Heart right ventricle (tissue), 16 donors: ENCODE results near the gene OSBPL10. TPM values are rescaled to one million over a fixed set of nuclear protein-coding genes. Genes with fewer than 3 reads are reported as not detected.

Experiments
- ATAC-seq, 8 donors: fragments of 200-7000 bp; cut with Tn5 transposase; one replicate each; pipeline ENCODE4 v1.9.1; 2020; ENCODE audit warnings: mild to moderate bottlenecking in 8 of 8, moderate library complexity in 8 of 8, moderate number of reproducible peaks in 1 of 8
- DNase-seq, 2 donors: peaks; one replicate each; pipeline ENCODE4 v3.0.0-alpha.2; 2020
- H3K27ac ChIP-seq, 10 donors: fragments of 200-600 bp; sonication (generic) in 2 of 10; one replicate each; pipeline versions ENCODE4 v1.5.0 to v1.8.0; 2020 to 2022; ENCODE audit warnings: mild to moderate bottlenecking in 3 of 10
- H3K27me3 ChIP-seq, 7 donors: fragments of 200-600 bp; one replicate each; pipeline ENCODE4 v1.8.0; 2021 to 2022; ENCODE audit warnings: mild to moderate bottlenecking in 2 of 7
- H3K36me3 ChIP-seq, 9 donors: fragments of 200-600 bp; sonication (generic) in 1 of 9; one replicate each; pipeline versions ENCODE4 v1.5.0 to v1.8.0; 2020 to 2022; ENCODE audit warnings: mild to moderate bottlenecking in 2 of 9
- H3K4me1 ChIP-seq, 9 donors: fragments of 200-600 bp; sonication (generic) in 1 of 9; one replicate each; pipeline versions ENCODE4 v1.5.0 to v1.8.0; 2020 to 2022; ENCODE audit warnings: mild to moderate bottlenecking in 4 of 9
- H3K4me3 ChIP-seq, 10 donors: fragments of 200-600 bp; sonication (generic) in 2 of 10; one replicate each; pipeline versions ENCODE4 v1.5.0 to v1.8.0; 2020 to 2022; ENCODE audit warnings: mild to moderate bottlenecking in 7 of 10, moderate library complexity in 2 of 10
- H3K9me3 ChIP-seq, 11 donors: fragments of 200-600 bp in 10 of 11; sonication (generic) in 2 of 11; one replicate each; pipeline versions ENCODE4 v1.5.0 to v1.8.0; 2013 to 2022; ENCODE audit warnings: mild to moderate bottlenecking in 2 of 11, control low read depth in 1 of 11, moderate library complexity in 1 of 11
- CTCF ChIP-seq, 9 donors: fragments of 200-600 bp; sonication (generic) in 2 of 9; IDR thresholded peaks; one replicate each; pipeline versions ENCODE4 v1.5.0 to v1.8.0; 2021 to 2022; ENCODE audit warnings: antibody characterized with exemption in 9 of 9, mild to moderate bottlenecking in 5 of 9, moderate library complexity in 1 of 9
- WGBS, 2 donors: extraction: QIAGEN DNeasy Blood & Tissue Kit; methylation state at CpG; one replicate each; pipeline ENCODE4 v1.1.7; 2013; ENCODE audit warnings: inconsistent platforms in 1 of 2; 5-methylcytosine and 5-hydroxymethylcytosine counted together
- intact Hi-C, 10 donors: fragments of 100-400 bp; cut with DNase I; formaldehyde crosslinking; loops; one replicate each; pipeline versions ENCODE4 v1.11.1 to v1.14.2; 2022
- polyA plus RNA-seq, 2 donors: library from polyadenylated mRNA; stranded (reverse); fragments of 200-250 nt; gene quantifications; one replicate each; pipeline ENCODE4 v1.2.3, GENCODE V29; 2013
- total RNA-seq, 10 donors: library from RNA; stranded (reverse); fragmentation: NEBNext Ultra II Directional in 3 of 10; extraction: Animal tissue kit (Norgen Biotek cat#: 25700) in 3 of 10; gene quantifications; one replicate each; pipeline versions ENCODE4 v1.2.1 to v1.2.4, GENCODE V29; 2021 to 2023
- donor health status: Arrhythmogenic right ventricular cardiomyopathy.
- donor health status: ischemic (EF 13 %, LVEDD 7.1; RV severe dilation, severe dysfunction).
- donor health status: healthy with polysubstance abuse.
- donor health status: DM: no; HTN: yes; CAD: no.
- donor health status: DM: no; HTN: no; CAD: no.
- donor health status: ischemic (EF 25% LVEDD 6.9; RV normal size, moderate dysfunction).
- donor health status: ischemic (EF 25% LVEDD 5.7; RV mildly dilated, moderate dysfunction).
- donor health status: healthy.
- donor health status: DM: yes; HTN: yes; CAD: no.
- donor health status: Ischemic cardiomyopathy.
- donor health status: ischemic (EF 35%, LVEDD 5.7; RV mildly dilated, moderate dysfunction).
- donor health status: nonischemic (EF 11% LVEDD 7.7; RV severe dilation, severe dysfunction).
- donor health status: DM: yes; HTN: yes; CAD: no.
- donor health status: PGD.
- donor health status: ischemic (EF 29% LVEDD 5.4; RV normal size, mild dysfunction).
- donor health status: nonischemic (EF 23%, LVEDD 6.1; RV moderate dilation, normal function).

OSBPL10 gene
- total and polyA plus RNA-seq, 12 donors, result 1.2 to 8.5 (median 4.1) TPM

GRCh38 chr3:31725568-31725967 lies 255.5 kb downstream of the OSBPL10 start:
- no peak overlapping the region for H3K4me3 ChIP-seq
- no peak for ATAC-seq
- H3K27me3 ChIP-seq, result no peaks in the 10 kb centered on the region
- no peak for DNase-seq
- no peaks in the 10 kb centered on the region for H3K36me3 ChIP-seq
- no peaks in the 10 kb centered on the region for H3K9me3 ChIP-seq
- 83 to 86% methylated on average over 6 of the region's 6 CpGs for WGBS, 2 donors
- no peak for TF ChIP-seq CTCF (IDR thresholded peaks at IDR 0.05)
- no peak overlapping the region for H3K27ac ChIP-seq
- intact Hi-C loops, result no loop called here
- peaks cover 0 to 3% (median 0%) of the 10 kb centered on the region in 9 donors for H3K4me1 ChIP-seq

- no peak for DNase-seq
- intact Hi-C loops, result no loop called here
- H3K9me3 ChIP-seq, result no peaks in the 10 kb centered on the region
- no peak for ATAC-seq
- TF ChIP-seq CTCF (IDR thresholded peaks at IDR 0.05), result peak in 3 of 9 donors; percentile 12 to 20 (median 16)
- 85 to 86% methylated on average over 4 of the region's 4 CpGs for WGBS, 2 donors
- peaks cover 0 to 5% (median 0%) of the 10 kb centered on the region in 9 donors for H3K4me1 ChIP-seq
- H3K36me3 ChIP-seq, result no peaks in the 10 kb centered on the region
- no peak overlapping the region for H3K27ac ChIP-seq
- no peaks in the 10 kb centered on the region for H3K27me3 ChIP-seq
- H3K4me3 ChIP-seq, result no peak overlapping the region
These were observed 256.4 kb downstream of the OSBPL10 start for GRCh38 chr3:31724651-31725050.

GRCh38 chr3:31724116-31724515 lies 256.9 kb downstream of the OSBPL10 start:
- Histone ChIP-seq H3K27ac (no peak overlapping the region), H3K4me1 (peaks cover 0 to 5% (median 0%) of the 10 kb centered on the region in 9 donors), H3K9me3 (no peaks in the 10 kb centered on the region), H3K27me3 (no peaks in the 10 kb centered on the region), H3K4me3 (no peak overlapping the region), H3K36me3 (no peaks in the 10 kb centered on the region)
- no peak for TF ChIP-seq CTCF (IDR thresholded peaks at IDR 0.05)
- DNase-seq (no peak), ATAC-seq (no peak)
- intact Hi-C loops, result no loop called here
- 79 to 84% methylated on average over 6 of the region's 6 CpGs for WGBS, 2 donors

GRCh38 chr3:31723701-31724100 lies 257.4 kb downstream of the OSBPL10 start:
- ATAC-seq, result no peak
- 96 to 97% methylated on average over 5 of the region's 5 CpGs for WGBS, 2 donors
- no peak for TF ChIP-seq CTCF (IDR thresholded peaks at IDR 0.05)

More at GRCh38 chr3:31723701-31724100, 257.4 kb downstream of the OSBPL10 start:
- intact Hi-C loops, result no loop called here
- Histone ChIP-seq H3K4me1 (peaks cover 0 to 5% (median 0%) of the 10 kb centered on the region in 9 donors), H3K9me3 (no peaks in the 10 kb centered on the region), H3K27me3 (no peaks in the 10 kb centered on the region), H3K4me3 (no peak overlapping the region), H3K27ac (no peak overlapping the region), H3K36me3 (no peaks in the 10 kb centered on the region)
- DNase-seq, result no peak
